GM18951 (cell line): ENCODE measurements around the gene GTPBP8.

ENCODE experiments used
- POLR2A ChIP-seq: IDR thresholded peaks from 4 replicates; pipeline ENCODE4 v1.6.1; 2011; ENCODE audit warnings: mild to moderate bottlenecking; ENCODE audit not compliant: insufficient read length, insufficient read depth; ENCODE audit errors: extremely low read depth
- in situ Hi-C: fragments of 300-500 bp; cut with MboI; formaldehyde crosslinking; loops from one replicate; pipeline ENCODE4 v1.12.0; 2022; ENCODE audit warnings: low sequenced_read_pairs, mixed read lengths, inconsistent platforms; ENCODE audit not compliant: unreplicated experiment

Gene GTPBP8

GRCh38 chr3:112990672-112991602 lies at the start of gene GTPBP8:
TSS of gene GTPBP8 (plus strand) at chr3:112990984. CDS start at chr3:112991000, 16 bp downstream.
- in situ Hi-C loops = loop anchor here (25.0 kb wide), 1 partner anchor 704 kb away; the partner anchor contains the start of gene SLC9C1
- TF ChIP-seq POLR2A = peak; percentile 88

- no peak for TF ChIP-seq POLR2A
- in situ Hi-C loops = no loop called here
Measured at GRCh38 chr3:112948346-112948838, 42.4 kb upstream of the GTPBP8 start.

GRCh38 chr3:112956351-112956750 lies 34.4 kb upstream of the GTPBP8 start:
- in situ Hi-C loops = no loop called here
- no peak for TF ChIP-seq POLR2A

- no peak for TF ChIP-seq POLR2A
- in situ Hi-C loops = no loop called here
Measured at GRCh38 chr3:112958811-112959560, 31.8 kb upstream of the GTPBP8 start.

GRCh38 chr3:112963683-112964082 lies 27.1 kb upstream of the GTPBP8 start:
- in situ Hi-C loops = no loop called here

GRCh38 chr3:112965656-112966055 lies 25.1 kb upstream of the GTPBP8 start:
- TF ChIP-seq POLR2A = no peak
- in situ Hi-C loops = no loop called here

More at GRCh38 chr3:112963683-112964082, 27.1 kb upstream of the GTPBP8 start:
- no peak for TF ChIP-seq POLR2A

- TF ChIP-seq POLR2A = no peak
- in situ Hi-C loops = no loop called here
Measured at GRCh38 chr3:112966633-112967032, 24.2 kb upstream of the GTPBP8 start.

GRCh38 chr3:112967425-112967824 lies 23.4 kb upstream of the GTPBP8 start:
- TF ChIP-seq POLR2A = no peak
- in situ Hi-C loops = no loop called here

GRCh38 chr3:112967828-112968227 lies 23.0 kb upstream of the GTPBP8 start:
- no peak for TF ChIP-seq POLR2A
- in situ Hi-C loops = no loop called here

GRCh38 chr3:112972158-112972557 lies 18.6 kb upstream of the GTPBP8 start:
- in situ Hi-C loops = loop anchor here (10.0 kb wide), 2 partner anchors 237 to 327 kb away; partner anchors contain the start of gene CCDC80
- TF ChIP-seq POLR2A = no peak

GRCh38 chr3:112973325-112974177 lies 17.2 kb upstream of the GTPBP8 start:
- TF ChIP-seq POLR2A = no peak

GRCh38 chr3:112974178-112974517 lies 16.6 kb upstream of the GTPBP8 start:
- TF ChIP-seq POLR2A = no peak
- in situ Hi-C loops = loop anchor here (10.0 kb wide), 2 partner anchors 239 to 329 kb away; partner anchors contain the start of gene CCDC80

More at GRCh38 chr3:112973325-112974177, 17.2 kb upstream of the GTPBP8 start:
- in situ Hi-C loops = loop anchor here (10.0 kb wide), 2 partner anchors 239 to 329 kb away; partner anchors contain the start of gene CCDC80
